Measurements from ENCODE around the gene ANKS3.

The ANKS3 gene

DNA sequence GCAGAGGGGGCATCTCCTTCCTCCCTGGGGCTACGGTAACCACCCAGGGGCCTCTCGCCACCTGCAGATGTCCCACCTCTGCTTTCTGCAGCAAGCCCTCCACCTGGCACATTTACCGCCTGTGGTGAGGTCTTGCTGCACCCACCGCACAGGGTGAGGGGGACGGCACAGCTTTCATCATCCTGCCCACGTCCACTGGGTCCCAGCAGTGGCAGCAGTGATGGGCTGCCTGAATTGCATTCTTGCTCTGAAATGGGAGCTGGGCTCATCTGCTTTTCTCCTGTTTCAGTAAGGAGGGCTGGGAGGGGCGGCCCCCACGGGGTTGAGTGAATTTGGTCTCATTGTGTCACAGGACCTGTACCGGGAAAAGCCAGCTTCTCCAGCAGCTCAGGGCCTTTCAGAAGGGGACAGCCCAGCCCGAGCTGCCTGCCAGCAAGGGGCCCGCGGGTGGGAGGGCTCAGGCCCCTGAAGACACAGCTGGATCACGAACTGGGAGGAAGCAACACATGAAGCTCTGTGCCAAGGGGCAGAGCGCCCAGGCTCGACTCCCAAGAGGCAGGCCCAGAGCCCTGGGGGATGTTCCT lies 13.0 kb upstream of the ANKS3 start:
- no peak for DNase-seq
- Histone ChIP-seq H3K4me2 (ENCODE audit: insufficient read depth, low read length) (no peak overlapping the region), H4K20me1 (ENCODE audit: insufficient read depth, low read length) (peaks cover 3% of the 10 kb centered on the region; the same call in 1 of the 2 replicates), H3K27ac (ENCODE audit: low read length) (no peak overlapping the region), H2AFZ (ENCODE audit: low read depth, low read length) (no peak overlapping the region), H3K79me2 (ENCODE audit: insufficient read depth, low read length) (no peaks in the 10 kb centered on the region), H3K4me1 (ENCODE audit: insufficient read depth, low read length) (no peaks in the 10 kb centered on the region), H3K9me3 (ENCODE audit: insufficient read depth, low read length, severe bottlenecking) (no peaks in the 10 kb centered on the region), H3K36me3 (ENCODE audit: insufficient read depth, low read length) (peaks cover 21% of the 10 kb centered on the region), H3K4me3 (ENCODE audit: low read depth in 1 of 2, low read length in 2 of 2) (no peak overlapping the region), H3K9ac (ENCODE audit: low read depth, low read length) (no peak overlapping the region), H3K27me3 (ENCODE audit: insufficient read depth, low read length, poor library complexity) (no peaks in the 10 kb centered on the region)
- no peak for TF ChIP-seq EZH2 (IDR thresholded peaks at IDR 0.05; ENCODE audit: borderline replicate concordance, low read depth, low read length, severe bottlenecking)
- TF ChIP-seq, protein P1, sequence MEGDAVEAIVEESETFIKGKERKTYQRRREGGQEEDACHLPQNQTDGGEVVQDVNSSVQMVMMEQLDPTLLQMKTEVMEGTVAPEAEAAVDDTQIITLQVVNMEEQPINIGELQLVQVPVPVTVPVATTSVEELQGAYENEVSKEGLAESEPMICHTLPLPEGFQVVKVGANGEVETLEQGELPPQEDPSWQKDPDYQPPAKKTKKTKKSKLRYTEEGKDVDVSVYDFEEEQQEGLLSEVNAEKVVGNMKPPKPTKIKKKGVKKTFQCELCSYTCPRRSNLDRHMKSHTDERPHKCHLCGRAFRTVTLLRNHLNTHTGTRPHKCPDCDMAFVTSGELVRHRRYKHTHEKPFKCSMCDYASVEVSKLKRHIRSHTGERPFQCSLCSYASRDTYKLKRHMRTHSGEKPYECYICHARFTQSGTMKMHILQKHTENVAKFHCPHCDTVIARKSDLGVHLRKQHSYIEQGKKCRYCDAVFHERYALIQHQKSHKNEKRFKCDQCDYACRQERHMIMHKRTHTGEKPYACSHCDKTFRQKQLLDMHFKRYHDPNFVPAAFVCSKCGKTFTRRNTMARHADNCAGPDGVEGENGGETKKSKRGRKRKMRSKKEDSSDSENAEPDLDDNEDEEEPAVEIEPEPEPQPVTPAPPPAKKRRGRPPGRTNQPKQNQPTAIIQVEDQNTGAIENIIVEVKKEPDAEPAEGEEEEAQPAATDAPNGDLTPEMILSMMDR (IDR thresholded peaks at IDR 0.05; ENCODE audit: borderline replicate concordance, extremely low read depth, low read length, poor library complexity, severe bottlenecking) = no peak
- 0 out of 3 replicates have a peak, but pooled peaks have one; percentile 13 for ATAC-seq (ENCODE audit: insufficient read depth, low read depth)

- Histone ChIP-seq H3K4me1 (ENCODE audit: insufficient read depth, low read length) (no peaks in the 10 kb centered on the region), H4K20me1 (ENCODE audit: insufficient read depth, low read length) (peaks cover 3% of the 10 kb centered on the region; the same call in 1 of the 2 replicates), H3K27me3 (ENCODE audit: insufficient read depth, low read length, poor library complexity) (no peaks in the 10 kb centered on the region), H3K9ac (ENCODE audit: low read depth, low read length) (no peak overlapping the region), H3K9me3 (ENCODE audit: insufficient read depth, low read length, severe bottlenecking) (no peaks in the 10 kb centered on the region), H3K27ac (ENCODE audit: low read length) (no peak overlapping the region), H3K79me2 (ENCODE audit: insufficient read depth, low read length) (no peaks in the 10 kb centered on the region), H2AFZ (ENCODE audit: low read depth, low read length) (no peak overlapping the region), H3K4me2 (ENCODE audit: insufficient read depth, low read length) (no peak overlapping the region), H3K4me3 (ENCODE audit: low read depth in 1 of 2, low read length in 2 of 2) (no peak overlapping the region), H3K36me3 (ENCODE audit: insufficient read depth, low read length) (peaks cover 12% of the 10 kb centered on the region)
- no peak for DNase-seq
- ATAC-seq (ENCODE audit: insufficient read depth, low read depth) = 0 out of 3 replicates have a peak, but pooled peaks have one; percentile 20
- TF ChIP-seq, protein P1 (IDR thresholded peaks at IDR 0.05; ENCODE audit: borderline replicate concordance, extremely low read depth, low read length, poor library complexity, severe bottlenecking) = no peak
- TF ChIP-seq EZH2 (IDR thresholded peaks at IDR 0.05; ENCODE audit: borderline replicate concordance, low read depth, low read length, severe bottlenecking) = no peak
Observed at GRCh38 chr16:4746215-4746614, 12.1 kb upstream of the ANKS3 start.

DNA sequence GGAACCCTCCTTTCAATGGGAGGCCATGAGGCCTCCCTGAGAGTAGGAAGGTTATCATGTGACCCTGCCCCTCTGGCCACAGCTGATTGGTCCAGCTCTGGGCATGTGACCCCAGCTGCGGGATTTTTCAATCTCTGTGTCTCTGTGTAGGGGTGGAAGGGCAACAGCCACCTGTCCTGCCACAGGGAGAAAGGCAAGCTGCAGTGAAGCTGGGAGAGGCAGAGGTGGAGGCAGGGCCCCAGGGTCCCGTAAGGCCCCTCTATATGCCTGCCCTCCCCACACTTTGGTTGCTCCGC lies 11.2 kb upstream of the ANKS3 start:
- Histone ChIP-seq H3K27me3 (ENCODE audit: insufficient read depth, low read length, poor library complexity) (no peaks in the 10 kb centered on the region), H3K9ac (ENCODE audit: low read depth, low read length) (no peak overlapping the region), H4K20me1 (ENCODE audit: insufficient read depth, low read length) (peaks cover 3% of the 10 kb centered on the region; the same call in 1 of the 2 replicates), H3K4me2 (ENCODE audit: insufficient read depth, low read length) (no peak overlapping the region), H3K79me2 (ENCODE audit: insufficient read depth, low read length) (no peaks in the 10 kb centered on the region), H2AFZ (ENCODE audit: low read depth, low read length) (no peak overlapping the region), H3K4me3 (ENCODE audit: low read depth in 1 of 2, low read length in 2 of 2) (no peak overlapping the region), H3K27ac (ENCODE audit: low read length) (no peak overlapping the region), H3K9me3 (ENCODE audit: insufficient read depth, low read length, severe bottlenecking) (no peaks in the 10 kb centered on the region), H3K36me3 (ENCODE audit: insufficient read depth, low read length) (0 out of 2 replicates have a peak, but pooled peaks cover 6% of the 10 kb centered on the region), H3K4me1 (ENCODE audit: insufficient read depth, low read length) (no peaks in the 10 kb centered on the region)
- no peak for ATAC-seq (ENCODE audit: insufficient read depth, low read depth)
- TF ChIP-seq, protein P1 (IDR thresholded peaks at IDR 0.05; ENCODE audit: borderline replicate concordance, extremely low read depth, low read length, poor library complexity, severe bottlenecking) = no peak
- no peak for TF ChIP-seq EZH2 (IDR thresholded peaks at IDR 0.05; ENCODE audit: borderline replicate concordance, low read depth, low read length, severe bottlenecking)
- DNase-seq = no peak

All from DND-41 (cell line).